PC-9 (cell line): ENCODE results near the gene GLIPR2. TPM values are rescaled to one million over a fixed set of nuclear protein-coding genes. Genes with fewer than 3 reads are reported as not detected.
"Not testable (repeated sequence)": the region's sequence is repeated elsewhere in the genome, so short reads cannot be mapped to it uniquely, and the experiment has no call there.

Experiments
- BruUV-seq: library from RNA; stranded (reverse); fragments of 400-500 nt; replicated peaks from 2 replicates; lab custom pipeline; 2021; lab: Mats Ljungman, UMichigan
- CTCF ChIA-PET: fragments of 300-600 bp; sonication (Branson Sonifier 250); formaldehyde crosslinking; loops from one replicate; lab custom pipeline; 2022; ENCODE audit warnings: antibody characterized with exemption; lab: Charles Lee
- POLR2A ChIA-PET: fragments of 300-600 bp; sonication (Branson Sonifier 250); formaldehyde crosslinking; loops from one replicate; lab custom pipeline; 2022; ENCODE audit warnings: antibody characterized with exemption; ENCODE audit not compliant: unreplicated experiment; lab: Charles Lee
- DNase-seq, 2 experiments: peaks; one replicate each; pipeline versions ENCODE4 v3.0.0 to v3.0.0-alpha.2; 2015 to 2022; ENCODE audit warnings: mixed read lengths in 1 of 2
- H2AFZ ChIP-seq: fragments of 200-600 bp; sonication (generic); 2 replicates; pipeline ENCODE4 v1.8.1; 2017; ENCODE audit warnings: antibody characterized with exemption
- H3F3A ChIP-seq: fragments of 200-600 bp; sonication (generic); 2 replicates; pipeline ENCODE4 v1.8.1; 2017; ENCODE audit warnings: antibody characterized with exemption, mild to moderate bottlenecking, low read depth; ENCODE audit not compliant: insufficient read depth
- H3K27ac ChIP-seq: fragments of 200-600 bp; sonication (generic); 2 replicates; pipeline ENCODE4 v1.6.1; 2016; ENCODE audit warnings: mixed run types
- H3K27me3 ChIP-seq: fragments of 200-600 bp; sonication (generic); 2 replicates; pipeline ENCODE4 v1.6.1; 2016; ENCODE audit warnings: low read depth, mixed run types; ENCODE audit not compliant: insufficient read depth
- H3K36me3 ChIP-seq: fragments of 200-600 bp; sonication (generic); 2 replicates; pipeline ENCODE4 v1.6.1; 2016; ENCODE audit warnings: low read depth, mixed run types
- H3K4me1 ChIP-seq: fragments of 200-600 bp; sonication (generic); replicated peaks from 2 replicates; pipeline ENCODE4 v1.6.1; 2016; ENCODE audit warnings: mixed run types; ENCODE audit not compliant: insufficient read depth
- H3K4me2 ChIP-seq: fragments of 200-600 bp; sonication (generic); 2 replicates; pipeline ENCODE4 v1.6.1; 2017; ENCODE audit warnings: mixed run types
- H3K4me3 ChIP-seq: fragments of 200-600 bp; sonication (generic); 2 replicates; pipeline ENCODE4 v1.6.1; 2016; ENCODE audit warnings: mixed run types
- H3K79me2 ChIP-seq: fragments of 200-600 bp; sonication (generic); 2 replicates; pipeline ENCODE4 v1.6.1; 2017; ENCODE audit warnings: low read depth, mixed run types
- H3K9me2 ChIP-seq: fragments of 200-600 bp; sonication (generic); 2 replicates; pipeline ENCODE4 v1.8.1; 2017; ENCODE audit warnings: mild to moderate bottlenecking; ENCODE audit not compliant: insufficient read depth
- H3K9me3 ChIP-seq: fragments of 200-600 bp; sonication (generic); 2 replicates; pipeline ENCODE4 v1.8.1; 2016; ENCODE audit warnings: low read depth; ENCODE audit not compliant: insufficient read depth
- H4K20me1 ChIP-seq: fragments of 200-600 bp; sonication (generic); 2 replicates; pipeline ENCODE4 v1.8.1; 2017; ENCODE audit not compliant: insufficient read depth
- EZH2 ChIP-seq: fragments of 200-600 bp; sonication (generic); IDR thresholded peaks from 2 replicates; pipeline ENCODE4 v1.8.0; 2017; ENCODE audit warnings: antibody characterized with exemption, low read depth
- intact Hi-C: fragments of 100-400 bp; cut with micrococcal nuclease; formaldehyde crosslinking; loops from one replicate; pipeline ENCODE4 v1.10.0; 2022; ENCODE audit not compliant: unreplicated experiment
- total RNA-seq: library from RNA; stranded (reverse); gene quantifications from 2 replicates; pipeline ENCODE4 v1.2.3, GENCODE V29; 2021
- TF ChIP-seq, protein P1 (sequence below): fragments of 200-600 bp; sonication (generic); conservative IDR thresholded peaks from 2 replicates; pipeline ENCODE4 v1.6.1; 2017; ENCODE audit warnings: mixed run types, antibody characterized with exemption, mild to moderate bottlenecking, moderate library complexity

GLIPR2 gene
- total RNA-seq, 1 experiment from 2014 or later = 3.9 TPM

DNA sequence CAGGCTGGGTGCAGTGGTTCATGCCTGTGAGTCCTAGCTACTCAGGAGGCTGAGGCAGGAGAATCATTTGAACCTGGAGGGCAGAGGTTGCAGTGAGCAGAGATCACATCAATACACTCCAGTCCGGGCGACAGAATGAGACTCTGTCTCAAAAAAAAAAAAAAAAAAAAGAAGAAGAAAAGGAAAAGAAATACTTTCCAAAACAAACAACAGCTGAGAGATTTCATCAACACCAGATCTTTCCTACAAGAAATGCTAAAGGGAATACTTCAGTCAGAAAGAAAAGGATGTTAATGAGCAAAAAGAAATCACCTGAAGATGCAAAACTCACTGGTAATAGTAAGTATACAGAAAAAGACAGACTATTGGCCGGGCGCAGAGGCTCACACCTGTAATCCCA lies 41.0 kb downstream of the GLIPR2 start:
- H3K27me3 ChIP-seq = no peaks in the 10 kb centered on the region
- no peaks in the 10 kb centered on the region for H3K9me3 ChIP-seq
- TF ChIP-seq, protein P1, sequence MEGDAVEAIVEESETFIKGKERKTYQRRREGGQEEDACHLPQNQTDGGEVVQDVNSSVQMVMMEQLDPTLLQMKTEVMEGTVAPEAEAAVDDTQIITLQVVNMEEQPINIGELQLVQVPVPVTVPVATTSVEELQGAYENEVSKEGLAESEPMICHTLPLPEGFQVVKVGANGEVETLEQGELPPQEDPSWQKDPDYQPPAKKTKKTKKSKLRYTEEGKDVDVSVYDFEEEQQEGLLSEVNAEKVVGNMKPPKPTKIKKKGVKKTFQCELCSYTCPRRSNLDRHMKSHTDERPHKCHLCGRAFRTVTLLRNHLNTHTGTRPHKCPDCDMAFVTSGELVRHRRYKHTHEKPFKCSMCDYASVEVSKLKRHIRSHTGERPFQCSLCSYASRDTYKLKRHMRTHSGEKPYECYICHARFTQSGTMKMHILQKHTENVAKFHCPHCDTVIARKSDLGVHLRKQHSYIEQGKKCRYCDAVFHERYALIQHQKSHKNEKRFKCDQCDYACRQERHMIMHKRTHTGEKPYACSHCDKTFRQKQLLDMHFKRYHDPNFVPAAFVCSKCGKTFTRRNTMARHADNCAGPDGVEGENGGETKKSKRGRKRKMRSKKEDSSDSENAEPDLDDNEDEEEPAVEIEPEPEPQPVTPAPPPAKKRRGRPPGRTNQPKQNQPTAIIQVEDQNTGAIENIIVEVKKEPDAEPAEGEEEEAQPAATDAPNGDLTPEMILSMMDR = no peak
- no peak for TF ChIP-seq EZH2
- H2AFZ ChIP-seq = no peak overlapping the region
- H3K79me2 ChIP-seq = no peaks in the 10 kb centered on the region
- no TSS peak for BruUV-seq
- H3K27ac ChIP-seq = no peak overlapping the region
- no peaks in the 10 kb centered on the region for H3K4me1 ChIP-seq
- no peak for DNase-seq
- H3K36me3 ChIP-seq = no peaks in the 10 kb centered on the region
- no peak overlapping the region for H3K4me3 ChIP-seq
- H3K4me2 ChIP-seq = no peak overlapping the region
- no peaks in the 10 kb centered on the region for H3K9me2 ChIP-seq
- no peaks in the 10 kb centered on the region for H3F3A ChIP-seq
- CTCF ChIA-PET = interaction anchor here (0.7 kb wide), 1 partner anchor 73 kb away, joined by 3 read pairs; no protein-coding TSS in a partner anchor
- no peaks in the 10 kb centered on the region for H4K20me1 ChIP-seq
- intact Hi-C loops = no loop called here
- POLR2A ChIA-PET = no interaction called here

DNA sequence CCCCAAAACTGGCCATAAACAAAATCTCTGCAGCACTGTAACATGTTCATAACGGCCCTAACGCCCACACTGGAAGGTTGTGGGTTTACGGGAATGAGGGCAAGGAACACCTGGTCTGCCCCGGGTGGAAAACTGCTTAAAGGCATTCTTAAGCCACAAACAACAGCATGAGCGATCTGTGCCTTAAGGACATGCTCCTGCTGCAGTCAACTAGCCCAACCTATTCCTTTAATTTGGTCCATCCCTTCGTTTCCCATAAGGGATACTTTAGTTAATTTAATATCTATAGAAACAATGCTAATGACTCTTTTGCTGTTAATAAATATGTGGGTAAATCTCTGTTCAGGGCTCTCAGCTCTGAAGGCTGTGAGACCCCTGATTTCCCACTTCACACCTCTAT lies 43.7 kb downstream of the GLIPR2 start:
- H3K4me3 ChIP-seq, BruUV-seq, H3K27me3 ChIP-seq, POLR2A ChIA-PET, H3K36me3 ChIP-seq, H3K79me2 ChIP-seq, H3F3A ChIP-seq, H3K27ac ChIP-seq, H2AFZ ChIP-seq, H3K9me3 ChIP-seq, CTCF ChIA-PET, intact Hi-C loops, H4K20me1 ChIP-seq, H3K4me1 ChIP-seq, DNase-seq, H3K9me2 ChIP-seq, H3K4me2 ChIP-seq: not testable (repeated sequence)

DNA sequence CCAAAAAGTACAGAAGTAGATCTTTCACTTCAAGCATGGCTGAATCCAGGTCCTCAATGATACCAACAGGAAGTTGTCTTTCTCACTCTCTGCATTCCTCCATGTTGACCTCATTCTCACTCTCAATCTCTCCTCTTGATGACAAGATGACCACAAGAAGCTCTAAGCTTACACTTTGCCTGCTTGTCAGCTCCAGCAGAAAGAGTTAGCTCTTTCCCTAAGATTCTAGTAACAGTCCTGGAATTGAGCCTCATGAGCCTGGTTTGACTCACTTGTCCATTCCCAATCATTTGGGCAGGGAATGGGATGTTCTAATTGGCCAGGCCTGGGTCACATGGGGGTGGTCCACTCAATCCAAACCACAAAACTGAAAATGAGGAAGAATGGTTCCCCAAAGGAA lies 50.9 kb downstream of the GLIPR2 start:
- TF ChIP-seq, protein P1 = no peak
- TF ChIP-seq EZH2 = no peak
- Histone ChIP-seq H4K20me1 (peaks cover 10% of the 10 kb centered on the region), H3K27ac (no peak overlapping the region), H3K9me2 (no peaks in the 10 kb centered on the region), H3K4me1 (peaks cover 15% of the 10 kb centered on the region), H3K4me2 (no peak overlapping the region), H3K27me3 (no peaks in the 10 kb centered on the region), H3K36me3 (no peaks in the 10 kb centered on the region), H3K79me2 (peaks cover 16% of the 10 kb centered on the region), H3K9me3 (no peaks in the 10 kb centered on the region), H3F3A (peaks cover 8% of the 10 kb centered on the region; the same call in 1 of the 2 replicates), H3K4me3 (no peak overlapping the region), H2AFZ (no peak overlapping the region)
- DNase-seq = peak in 1 of 2 experiments; percentile 39
- intact Hi-C loops = no loop called here
- CTCF ChIA-PET = interaction anchor here (0.6 kb wide), 1 partner anchor 54 kb away, joined by 3 read pairs; no protein-coding TSS in a partner anchor
- POLR2A ChIA-PET = interaction anchor here (0.6 to 0.7 kb wide), 2 partner anchors 208 to 1298 kb away, joined by 4 to 7 read pairs; no protein-coding TSS in a partner anchor
- BruUV-seq = no TSS peak

DNA sequence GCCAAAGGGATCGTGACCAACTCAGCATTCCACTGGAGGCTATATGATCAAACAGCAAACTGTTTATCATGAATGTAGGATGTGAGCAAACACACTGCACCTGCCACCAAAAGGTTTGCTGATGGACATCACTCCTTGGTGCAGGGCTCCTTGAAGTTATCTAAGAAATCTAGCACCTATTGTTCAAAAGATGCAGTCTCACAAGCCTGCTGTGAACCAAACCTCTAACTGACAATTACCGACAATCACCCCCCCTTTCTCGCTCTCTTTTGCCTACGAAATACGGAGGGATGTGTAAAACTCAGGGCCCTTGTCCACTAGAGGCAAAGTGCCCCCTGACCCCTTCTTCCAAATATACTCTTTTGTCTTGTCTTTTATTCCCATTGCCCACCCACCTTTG lies 51.7 kb downstream of the GLIPR2 start:
- CTCF ChIA-PET = no interaction called here

More for the DNA sequence above, 51.7 kb downstream of the GLIPR2 start:
- H3K4me3 ChIP-seq = no peak overlapping the region
- no peaks in the 10 kb centered on the region; the same call in 1 of the 2 replicates for H3K36me3 ChIP-seq
- no peaks in the 10 kb centered on the region for H3K9me2 ChIP-seq
- H3K4me1 ChIP-seq = peaks cover 23% of the 10 kb centered on the region
- no peaks in the 10 kb centered on the region for H3K9me3 ChIP-seq
- H3K27ac ChIP-seq = no peak overlapping the region
- DNase-seq = no peak
- no peaks in the 10 kb centered on the region for H3K27me3 ChIP-seq
- intact Hi-C loops = no loop called here
- H3F3A ChIP-seq = peaks cover 8% of the 10 kb centered on the region; the same call in 1 of the 2 replicates
- POLR2A ChIA-PET = no interaction called here
- peaks cover 18% of the 10 kb centered on the region for H4K20me1 ChIP-seq
- no peak overlapping the region for H3K4me2 ChIP-seq
- TF ChIP-seq, protein P1 = no peak
- TF ChIP-seq EZH2 = no peak
- peaks cover 24% of the 10 kb centered on the region for H3K79me2 ChIP-seq
- BruUV-seq = no TSS peak
- no peak overlapping the region for H2AFZ ChIP-seq
